ACHN (cell line): Measurements from ENCODE around the gene ARHGAP26.

Experiments
- DNase-seq: peaks from one replicate; pipeline ENCODE4 v3.0.0-alpha.2; 2015
- in situ Hi-C: cut with HindIII; loops from 2 replicates; pipeline ENCODE4 v1.10.0; 2017; ENCODE audit warnings: low sequenced_read_pairs, low pct_ligation_motif_present, low pct_unique_long_range_greater_than_20kb

The ARHGAP26 gene

GRCh38 chr5:143021595-143021994 is 251.4 kb downstream of the ARHGAP26 start:
- no peak for DNase-seq
- in situ Hi-C loops, result no loop called here

- in situ Hi-C loops, result no loop called here
- DNase-seq, result no peak
Observed at GRCh38 chr5:143023411-143024096, 253.4 kb downstream of the ARHGAP26 start.

GRCh38 chr5:143024228-143024920 is 254.2 kb downstream of the ARHGAP26 start:
- in situ Hi-C loops, result no loop called here
- DNase-seq, result no peak

- in situ Hi-C loops, result no loop called here
Observed at GRCh38 chr5:143025376-143025775, 255.2 kb downstream of the ARHGAP26 start.

GRCh38 chr5:143025971-143026370 is 255.8 kb downstream of the ARHGAP26 start:
- in situ Hi-C loops, result no loop called here

More at GRCh38 chr5:143025376-143025775, 255.2 kb downstream of the ARHGAP26 start:
- no peak for DNase-seq

GRCh38 chr5:143026380-143026779 is 256.2 kb downstream of the ARHGAP26 start:
- in situ Hi-C loops, result no loop called here
- no peak for DNase-seq

More at GRCh38 chr5:143025971-143026370, 255.8 kb downstream of the ARHGAP26 start:
- DNase-seq, result no peak

- in situ Hi-C loops, result no loop called here
Observed at GRCh38 chr5:143029293-143029692, 259.1 kb downstream of the ARHGAP26 start.

GRCh38 chr5:143030349-143030748 is 260.2 kb downstream of the ARHGAP26 start:
- in situ Hi-C loops, result no loop called here
- DNase-seq, result no peak

More at GRCh38 chr5:143029293-143029692, 259.1 kb downstream of the ARHGAP26 start:
- no peak for DNase-seq

GRCh38 chr5:143031781-143032580 is 261.8 kb downstream of the ARHGAP26 start:
- in situ Hi-C loops, result no loop called here
- no peak for DNase-seq

GRCh38 chr5:143032581-143032836 is 262.3 kb downstream of the ARHGAP26 start:
- in situ Hi-C loops, result no loop called here

GRCh38 chr5:143033535-143034250 is 263.5 kb downstream of the ARHGAP26 start:
- DNase-seq, result peak; percentile 50
- in situ Hi-C loops, result no loop called here

More at GRCh38 chr5:143032581-143032836, 262.3 kb downstream of the ARHGAP26 start:
- no peak for DNase-seq

- DNase-seq, result no peak
- in situ Hi-C loops, result no loop called here
Observed at GRCh38 chr5:143036146-143036927, 266.2 kb downstream of the ARHGAP26 start.

GRCh38 chr5:143037071-143037470 is 266.9 kb downstream of the ARHGAP26 start:
- no peak for DNase-seq
- in situ Hi-C loops, result no loop called here

GRCh38 chr5:143037708-143038107 is 267.5 kb downstream of the ARHGAP26 start:
- in situ Hi-C loops, result no loop called here
- DNase-seq, result no peak

- in situ Hi-C loops, result no loop called here
- no peak for DNase-seq
Observed at GRCh38 chr5:143040622-143041021, 270.4 kb downstream of the ARHGAP26 start.

- DNase-seq, result no peak
- in situ Hi-C loops, result no loop called here
Observed at GRCh38 chr5:143041461-143041860, 271.3 kb downstream of the ARHGAP26 start.

GRCh38 chr5:143041972-143042770 is 272.0 kb downstream of the ARHGAP26 start:
- in situ Hi-C loops, result no loop called here
- no peak for DNase-seq
